ENCODE measurements around the gene SUSD4.
A peak's percentile ranks its signal among the peaks of the same experiment; 100 is the strongest.

Gene SUSD4

DNA sequence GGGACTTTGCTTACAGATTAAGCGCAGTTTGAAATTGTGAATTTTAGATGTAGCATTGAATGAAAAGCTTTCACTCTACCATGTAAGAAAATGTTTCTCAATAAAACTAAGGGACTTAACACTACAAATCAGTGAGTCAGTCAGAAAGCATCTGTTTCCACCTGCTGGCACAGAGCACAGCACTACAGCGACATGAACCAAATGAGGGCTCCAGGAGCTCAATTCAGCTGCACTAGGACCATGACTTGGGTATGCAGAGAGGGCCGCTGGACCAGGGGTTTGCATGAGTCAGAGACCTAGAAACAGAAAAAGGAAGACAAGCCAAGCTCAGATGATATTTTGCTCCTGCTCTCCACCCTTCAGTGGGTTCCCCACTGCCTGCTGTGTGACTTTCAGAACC lies 5.2 kb downstream of the SUSD4 start:
- DNase-seq, result no peak

DNA sequence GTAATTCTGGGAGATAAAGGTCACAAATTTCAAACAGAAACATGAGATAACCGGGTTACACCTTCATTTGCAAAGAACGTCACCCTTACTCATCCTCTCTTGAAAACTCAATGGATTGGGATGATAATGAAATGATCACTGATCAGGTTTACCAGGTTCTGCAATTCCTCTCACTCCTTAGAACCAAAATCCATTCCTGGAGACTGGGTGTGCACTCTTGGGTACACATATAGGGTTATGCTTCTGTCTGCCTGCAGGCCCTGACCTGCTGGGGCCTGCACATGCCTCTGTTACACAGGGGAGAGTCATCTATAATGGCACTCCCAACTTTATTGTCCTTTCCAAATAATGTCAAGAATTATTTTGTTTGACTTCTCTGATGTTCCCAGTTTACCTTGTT lies 8.3 kb downstream of the SUSD4 start:
- DNase-seq, result no peak

DNA sequence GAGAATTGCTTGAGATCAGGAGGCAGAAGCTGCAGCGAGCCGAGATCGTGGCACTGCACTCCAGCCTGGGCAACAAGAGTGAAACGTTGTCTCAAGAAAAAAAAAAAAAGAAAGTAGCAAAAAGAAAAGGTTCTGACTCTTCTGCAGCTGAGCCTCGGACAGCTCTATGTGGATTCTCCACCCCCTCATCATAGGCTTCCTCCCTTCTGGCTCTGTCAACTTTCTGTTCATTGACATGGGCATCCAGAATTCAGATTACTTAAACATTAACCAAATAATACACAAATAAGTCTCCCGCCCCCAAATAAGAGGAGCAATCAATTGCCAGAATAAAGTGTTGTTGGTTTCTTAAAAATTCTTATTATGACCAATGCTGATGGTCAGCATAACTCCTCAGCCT lies 10.0 kb downstream of the SUSD4 start:
- no peak for DNase-seq

DNA sequence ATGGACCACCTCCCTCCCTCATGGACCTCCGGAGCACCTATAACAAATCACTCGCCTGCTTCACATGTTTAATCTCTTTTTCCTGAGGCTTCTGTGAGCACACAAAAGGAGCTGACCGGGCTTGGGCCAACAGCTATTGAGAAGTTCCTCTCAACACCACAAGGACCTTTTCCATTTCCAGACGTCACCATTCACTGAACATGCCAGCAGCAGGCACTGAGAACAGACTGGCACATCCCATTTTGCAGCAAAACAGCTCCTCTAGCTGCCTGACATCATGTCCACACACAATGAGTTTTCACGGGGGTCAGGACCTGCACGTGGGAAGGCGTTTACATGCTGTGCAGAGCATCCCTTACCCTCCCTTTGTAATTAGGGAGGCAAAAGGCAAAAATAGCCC lies 11.0 kb downstream of the SUSD4 start:
- DNase-seq, result no peak

DNA sequence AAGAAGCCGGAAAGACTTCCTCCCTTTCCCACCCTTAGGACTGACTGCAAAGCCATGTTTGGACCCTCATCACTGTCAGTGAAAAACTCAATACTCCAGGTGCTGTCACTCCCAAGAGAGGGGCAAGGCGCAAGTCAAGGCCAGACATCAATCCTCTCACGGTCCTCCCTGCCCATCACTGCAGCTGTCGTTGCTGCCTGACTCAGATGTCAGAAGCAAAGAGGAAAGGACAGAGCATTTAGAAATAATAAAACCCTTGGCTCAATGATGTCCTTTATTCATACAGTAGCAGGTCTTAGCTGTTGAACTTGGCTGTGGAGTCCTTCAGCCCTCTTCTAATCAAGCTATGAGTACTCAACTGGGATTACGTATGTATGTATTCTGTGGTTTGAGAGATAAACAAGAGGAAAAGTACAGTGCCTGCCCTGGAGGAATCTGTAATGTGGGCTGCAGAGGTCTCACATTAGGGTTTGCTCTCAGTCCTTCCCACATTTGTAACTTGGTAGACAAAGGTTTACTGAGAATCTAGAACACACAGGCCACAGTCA lies 13.5 kb downstream of the SUSD4 start:
- no peak for DNase-seq

DNA sequence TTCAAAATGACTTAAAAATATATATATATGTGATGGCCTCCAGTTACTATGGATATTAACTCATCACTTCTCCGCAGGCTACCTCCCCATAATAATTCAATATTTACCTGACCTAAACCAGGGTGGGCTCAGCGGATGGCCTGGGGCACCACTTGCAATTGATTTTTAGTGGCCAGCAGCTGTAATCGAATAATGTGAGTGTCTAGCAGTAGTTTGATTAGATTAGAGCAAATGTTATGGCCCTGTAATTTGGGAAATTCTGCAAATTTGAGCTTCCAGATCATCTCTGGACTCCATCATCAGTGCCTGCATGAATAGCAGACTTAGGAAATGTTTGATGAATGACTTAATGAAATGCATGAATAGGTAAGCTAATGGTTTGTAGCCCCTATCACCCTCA lies 14.7 kb downstream of the SUSD4 start:
- DNase-seq, result no peak

DNA sequence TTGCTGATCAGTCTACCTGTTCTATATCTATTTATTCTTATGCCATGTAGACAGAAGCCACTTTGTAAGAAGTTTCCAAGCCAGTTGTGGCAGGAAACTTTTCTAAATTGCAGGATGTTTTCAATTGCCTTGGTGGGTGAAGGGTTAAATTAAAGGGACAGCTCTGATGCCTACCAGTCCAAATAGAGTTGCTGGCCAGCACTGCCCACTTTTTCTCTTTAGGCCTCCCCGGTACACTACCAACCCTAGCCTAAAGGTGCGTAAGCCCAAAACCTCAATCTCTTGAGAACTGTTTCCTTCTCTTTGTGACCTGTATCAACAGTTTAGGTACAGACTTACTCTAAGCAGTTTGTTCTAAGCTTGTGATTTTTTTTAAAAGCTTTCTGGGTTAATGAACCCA lies 15.5 kb downstream of the SUSD4 start:
- DNase-seq, result no peak

DNA sequence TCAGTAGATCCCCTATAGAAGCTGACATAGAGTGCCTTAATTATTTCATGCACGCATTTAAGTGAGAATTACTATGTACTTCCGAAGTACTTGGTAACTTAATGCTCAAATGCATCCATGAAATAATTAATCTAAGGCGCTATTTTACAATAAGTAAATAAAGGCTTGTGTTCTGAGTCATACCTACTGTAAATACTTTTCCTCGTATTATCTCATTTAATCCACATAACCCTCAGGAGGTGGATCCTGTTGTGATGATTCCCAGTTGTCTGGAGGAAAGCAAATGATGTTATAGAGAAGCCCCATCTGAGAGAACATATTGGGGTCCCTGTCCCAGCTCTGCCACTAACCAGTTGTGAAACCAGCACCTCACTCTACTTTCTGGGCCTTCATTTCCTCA lies 16.4 kb downstream of the SUSD4 start:
- DNase-seq, result no peak

DNA sequence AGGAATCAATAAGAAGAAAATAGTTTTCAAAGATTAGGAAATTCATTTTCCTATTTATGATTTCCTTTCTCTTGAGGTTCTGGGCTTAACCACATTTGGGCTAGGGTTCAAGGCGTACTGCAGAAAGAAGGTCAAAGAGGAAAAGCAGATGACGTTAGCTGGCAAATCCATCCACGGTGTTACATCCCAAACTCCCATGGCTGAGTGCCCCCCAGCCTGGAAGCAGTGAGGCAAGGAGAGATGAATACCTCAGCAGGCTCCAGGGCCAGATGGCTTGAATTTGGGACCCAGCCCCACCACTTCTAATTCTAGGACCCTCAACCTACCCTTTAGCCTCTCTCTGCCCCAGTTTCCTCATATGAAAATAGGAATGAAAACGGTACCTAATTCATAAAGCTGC lies 17.7 kb downstream of the SUSD4 start:
- DNase-seq, result no peak

DNA sequence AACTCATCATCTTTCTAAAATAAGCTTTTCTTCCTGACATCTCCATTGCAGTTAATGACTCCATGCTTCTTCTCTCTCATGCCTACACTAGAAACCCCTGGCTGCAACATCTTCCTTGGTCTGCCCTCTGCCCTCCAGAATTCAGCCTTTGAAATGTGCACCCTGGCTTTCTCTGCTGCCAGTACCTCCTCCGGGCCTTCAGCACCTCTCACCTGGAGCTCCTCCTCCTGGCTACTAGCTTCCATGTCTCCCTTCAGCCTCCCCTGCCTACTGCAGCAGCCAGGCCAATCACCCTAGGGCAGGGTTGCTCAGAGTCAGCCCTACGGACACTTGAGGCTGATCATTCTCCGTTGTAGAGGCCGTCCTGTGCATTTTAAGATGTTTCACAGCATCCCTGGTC lies 18.3 kb downstream of the SUSD4 start:
- no peak for DNase-seq

DNA sequence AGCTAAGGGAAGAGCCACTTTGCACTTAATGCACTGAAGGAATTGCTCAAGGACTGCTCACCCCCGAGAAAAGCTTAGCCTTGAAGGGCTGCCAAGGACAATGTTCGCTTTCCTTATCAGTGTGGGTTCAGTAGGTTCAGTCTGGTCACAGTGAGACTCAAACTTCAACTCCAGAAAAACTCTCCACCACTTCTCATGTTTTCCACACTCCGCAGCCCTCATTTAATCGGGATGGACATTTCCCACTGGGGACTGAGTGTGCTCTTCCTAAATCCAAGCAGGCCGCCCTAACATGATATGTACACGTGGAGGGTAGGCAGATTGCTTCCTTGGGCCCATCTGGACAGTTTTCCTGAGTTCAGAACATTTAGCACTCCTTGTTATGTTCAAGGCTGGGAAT lies 19.5 kb downstream of the SUSD4 start:
- no peak for DNase-seq

DNA sequence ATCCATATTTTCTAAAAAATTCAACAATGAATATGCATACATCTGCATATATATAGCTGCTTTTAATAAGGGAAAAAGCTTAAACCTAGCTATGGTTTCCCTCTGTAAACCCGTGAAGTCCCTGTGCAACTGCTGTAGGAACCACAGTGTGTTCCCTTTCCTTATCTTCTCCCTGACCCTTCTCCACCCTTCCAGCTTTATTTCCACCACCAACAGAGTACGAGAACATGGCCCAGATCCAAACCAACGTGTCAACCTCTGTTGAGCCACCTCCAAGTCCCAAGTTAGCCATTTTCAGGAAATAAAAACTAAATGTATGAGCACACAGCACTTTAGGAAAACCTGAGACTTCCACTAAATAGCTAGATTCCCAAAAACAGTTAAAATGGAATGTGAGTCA lies 20.3 kb downstream of the SUSD4 start:
- no peak for DNase-seq

DNA sequence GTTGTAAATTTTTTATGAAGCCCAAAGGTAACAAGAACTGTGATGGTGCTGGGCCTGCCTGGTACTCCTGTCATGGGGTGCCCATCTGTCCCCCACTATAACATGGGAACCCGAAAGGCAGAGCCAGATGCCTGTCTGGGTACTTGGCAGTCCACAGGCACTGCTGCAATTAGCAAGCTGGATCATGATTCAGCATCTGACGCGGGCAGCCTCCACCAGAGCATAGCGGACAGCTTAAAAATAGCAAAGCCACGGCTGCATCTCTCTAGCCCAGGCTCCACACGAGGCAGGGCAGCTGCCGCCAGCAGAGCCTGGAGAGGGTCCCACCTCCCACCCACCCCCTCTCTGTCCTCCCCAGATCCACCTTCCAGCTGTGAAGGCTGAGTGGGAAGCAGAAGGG lies 22.9 kb downstream of the SUSD4 start:
- no peak for DNase-seq

DNA sequence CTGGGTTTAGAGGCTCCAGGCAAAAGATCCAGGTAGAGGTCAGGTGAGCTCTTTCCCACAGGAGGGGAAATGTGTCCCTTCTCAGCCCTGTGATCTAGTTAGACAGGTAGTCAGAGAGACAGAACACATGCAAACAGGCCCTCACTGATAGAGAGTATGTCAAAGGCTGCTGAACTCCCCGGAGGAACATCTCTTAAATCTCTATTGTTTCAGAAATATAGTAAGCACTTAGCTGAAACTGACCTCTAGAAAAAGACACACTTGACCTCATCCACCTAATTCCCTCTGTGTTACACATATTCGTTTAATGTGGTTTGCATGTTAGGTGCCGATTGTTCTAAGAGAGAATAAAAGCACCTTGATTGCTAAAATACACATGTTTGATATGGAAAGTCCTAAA lies 23.3 kb downstream of the SUSD4 start:
- no peak for DNase-seq

DNA sequence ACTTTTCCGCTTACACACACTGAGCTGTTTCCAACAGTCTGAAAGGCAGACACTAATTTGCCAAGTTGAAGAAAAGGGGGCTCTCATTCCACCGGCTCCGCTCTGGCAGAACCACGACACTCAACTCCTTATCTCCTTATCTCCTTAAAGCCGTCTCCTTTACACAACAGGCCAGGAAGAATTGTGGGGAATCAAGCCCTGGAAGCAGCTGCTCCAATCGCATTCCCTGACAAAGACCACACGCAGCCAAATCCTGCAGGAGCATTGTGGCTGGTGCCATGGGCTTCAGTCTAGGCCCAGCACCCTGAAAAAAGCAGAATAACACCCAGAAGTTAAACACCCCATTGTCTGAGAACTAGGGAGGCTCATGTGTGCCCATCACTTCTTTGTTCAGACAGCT lies 24.1 kb downstream of the SUSD4 start:
- DNase-seq, result no peak

DNA sequence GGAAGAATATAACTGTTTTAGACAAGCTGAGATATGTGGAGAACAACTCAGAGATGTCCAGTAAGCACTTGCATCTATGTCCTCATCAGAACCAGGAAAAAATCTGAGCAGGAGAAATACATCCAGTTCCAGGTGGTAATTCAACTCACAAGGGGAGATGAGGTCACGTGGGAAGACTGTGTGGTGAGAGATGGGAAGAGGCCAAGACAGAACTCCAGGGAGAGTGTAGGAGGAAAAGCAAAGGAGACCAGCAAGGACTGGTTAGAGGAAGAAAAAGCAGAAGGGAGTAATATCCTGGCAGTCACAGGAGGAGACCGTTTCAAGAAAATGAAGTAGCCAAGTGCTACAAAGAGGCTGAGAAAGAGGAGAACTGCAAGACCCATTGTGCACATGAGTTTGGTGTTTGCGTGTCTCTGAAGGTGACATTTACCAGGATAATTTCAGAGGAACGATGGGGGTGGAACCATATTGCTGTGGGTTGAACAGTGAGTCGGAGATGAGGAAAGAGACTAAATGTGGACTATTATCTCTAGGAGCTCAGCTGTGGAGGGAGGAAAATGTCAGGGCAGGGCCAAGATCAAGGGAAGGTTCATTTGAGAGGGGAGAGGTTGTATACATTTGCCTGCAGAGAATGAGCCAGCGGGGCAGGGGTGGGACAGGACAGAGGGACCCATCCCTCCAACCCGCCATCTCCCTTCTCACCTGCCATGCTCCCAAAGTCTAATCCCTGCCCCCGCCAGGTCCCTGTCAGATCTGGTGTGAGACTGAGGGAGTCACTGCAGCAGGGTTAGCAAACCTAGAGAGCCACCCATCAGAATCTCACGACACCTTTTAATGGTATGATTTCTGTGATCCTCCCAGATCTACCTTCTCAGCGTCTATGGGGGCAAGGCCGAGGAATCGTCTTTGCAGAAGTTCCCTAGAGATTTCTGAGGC lies 24.9 kb downstream of the SUSD4 start:
- no peak for DNase-seq

DNA sequence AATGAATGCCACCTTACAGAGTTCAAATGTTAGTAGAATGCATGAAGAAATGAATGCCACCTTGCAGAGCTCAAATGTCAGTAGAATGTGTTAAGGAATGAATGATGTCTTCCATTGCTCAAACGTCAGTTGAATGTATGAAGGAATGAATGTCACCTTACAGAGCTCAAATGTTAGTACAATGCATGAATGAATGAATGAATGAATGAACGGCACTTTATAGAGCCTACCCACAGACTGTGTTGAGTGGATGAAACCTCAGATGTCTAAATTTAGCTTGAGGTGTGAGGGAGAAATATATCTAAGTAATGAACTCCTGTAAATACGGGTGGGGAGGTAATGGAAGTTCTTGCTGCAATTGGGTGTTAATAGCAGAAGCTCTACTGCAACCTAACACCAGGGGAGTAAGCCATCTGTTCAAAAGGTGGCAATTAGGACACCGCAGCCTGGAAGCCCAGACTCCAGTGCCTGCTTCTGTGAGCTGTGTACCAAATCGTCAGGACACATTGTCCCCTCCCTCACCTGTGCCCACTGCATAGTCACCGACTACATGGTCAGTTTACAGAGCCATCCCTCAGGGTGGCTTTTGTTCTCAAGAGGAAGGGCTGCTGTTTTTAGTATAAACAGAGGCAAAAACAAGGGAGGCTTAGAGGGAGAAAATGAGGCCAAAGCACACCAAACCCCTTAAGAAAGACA lies 26.7 kb downstream of the SUSD4 start:
- no peak for DNase-seq

DNA sequence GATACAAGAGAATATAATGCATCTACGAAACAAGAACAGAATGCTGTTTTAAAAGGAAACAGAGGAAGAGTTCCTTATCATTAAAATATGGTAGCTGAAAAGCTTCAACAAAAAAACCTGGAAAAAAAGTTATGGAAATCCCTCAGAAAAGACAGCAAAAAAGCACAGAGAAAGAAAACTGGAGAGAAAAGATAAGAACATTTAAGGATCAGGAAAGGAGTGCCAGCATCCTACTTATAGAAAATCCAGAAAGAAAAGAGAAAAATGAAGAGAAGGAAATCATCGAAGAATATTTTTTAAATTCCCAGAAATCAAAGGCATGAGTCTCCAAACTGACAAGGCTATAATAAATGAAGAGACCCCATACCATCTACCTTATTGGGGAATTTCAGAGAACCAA lies 29.8 kb downstream of the SUSD4 start:
- no peak for DNase-seq

DNA sequence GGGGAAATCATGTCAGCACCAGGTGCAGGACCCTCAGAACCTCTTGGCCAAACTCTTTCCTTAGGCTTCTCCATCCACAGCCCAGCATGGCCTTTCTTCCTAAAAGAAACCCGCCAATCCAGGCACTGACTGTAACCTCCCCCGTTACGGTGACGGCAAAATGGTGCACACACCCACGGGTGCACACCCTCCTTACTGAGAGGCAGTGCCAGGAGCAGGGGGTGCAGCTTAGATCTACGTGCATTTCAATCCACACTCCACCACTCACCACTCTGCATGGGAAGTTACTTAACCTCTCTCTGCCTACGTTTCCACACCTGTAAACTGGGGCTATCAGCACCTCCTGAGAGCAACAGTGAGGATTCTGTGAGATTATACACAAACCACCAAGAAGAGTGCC lies 31.0 kb downstream of the SUSD4 start:
- no peak for DNase-seq

DNA sequence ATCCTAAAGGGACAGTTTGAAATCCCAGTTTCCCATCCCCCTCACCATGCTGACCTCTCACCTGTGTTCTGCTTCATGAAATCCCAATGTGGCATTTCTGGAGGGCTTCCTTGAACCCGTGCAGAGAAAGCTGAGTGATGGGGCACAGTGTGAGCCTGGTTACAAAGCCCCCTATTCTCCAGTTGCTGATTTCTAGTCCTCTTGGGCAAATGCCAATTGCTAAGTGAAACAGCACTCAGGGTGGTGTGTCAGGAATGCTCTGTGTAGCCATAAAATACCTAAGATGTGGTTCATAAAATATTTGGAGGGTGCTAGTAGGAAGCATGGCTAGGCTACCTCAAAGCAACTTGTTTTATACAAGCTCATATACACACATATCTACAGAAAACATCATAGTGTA lies 32.0 kb downstream of the SUSD4 start:
- DNase-seq, result no peak

DNA sequence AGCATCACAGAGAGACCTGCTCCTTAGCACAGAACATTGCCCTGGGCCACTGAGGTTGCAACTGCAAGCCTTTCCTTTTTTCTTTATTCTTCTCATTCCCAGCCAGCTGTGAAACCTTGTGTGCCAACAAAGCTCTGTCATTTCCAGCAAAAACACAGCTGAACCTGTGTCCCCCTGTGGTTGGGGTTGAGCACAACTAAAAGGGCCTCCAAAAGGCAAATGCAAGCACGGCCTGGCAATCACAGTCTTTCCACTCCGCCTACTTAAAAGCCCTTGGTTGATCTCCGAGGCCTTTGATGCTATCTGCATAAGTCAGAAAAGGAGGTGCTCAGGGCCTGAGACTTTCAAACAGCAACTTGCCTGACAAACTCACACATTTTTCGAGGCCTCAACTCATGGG lies 32.7 kb downstream of the SUSD4 start:
- no peak for DNase-seq

DNA sequence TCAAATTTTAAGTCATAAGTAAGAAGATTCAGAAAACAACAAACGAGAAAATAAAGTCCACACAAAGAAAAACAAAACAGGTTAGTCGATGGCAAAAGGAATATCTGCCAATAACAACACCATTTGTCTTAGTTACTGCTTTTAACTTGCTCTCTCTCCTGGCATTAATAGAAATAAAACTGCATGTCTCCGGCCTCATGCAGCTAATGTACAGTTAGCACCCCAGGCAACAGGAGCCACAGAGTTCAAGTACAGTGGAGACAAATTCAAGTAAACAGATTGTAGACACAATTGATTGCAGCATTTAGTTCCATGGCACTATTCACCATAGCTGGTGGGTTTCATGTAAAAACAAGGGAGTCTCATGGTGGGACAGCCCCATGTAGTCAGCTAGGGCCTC lies 33.5 kb downstream of the SUSD4 start:
- DNase-seq, result peak; percentile 31

DNA sequence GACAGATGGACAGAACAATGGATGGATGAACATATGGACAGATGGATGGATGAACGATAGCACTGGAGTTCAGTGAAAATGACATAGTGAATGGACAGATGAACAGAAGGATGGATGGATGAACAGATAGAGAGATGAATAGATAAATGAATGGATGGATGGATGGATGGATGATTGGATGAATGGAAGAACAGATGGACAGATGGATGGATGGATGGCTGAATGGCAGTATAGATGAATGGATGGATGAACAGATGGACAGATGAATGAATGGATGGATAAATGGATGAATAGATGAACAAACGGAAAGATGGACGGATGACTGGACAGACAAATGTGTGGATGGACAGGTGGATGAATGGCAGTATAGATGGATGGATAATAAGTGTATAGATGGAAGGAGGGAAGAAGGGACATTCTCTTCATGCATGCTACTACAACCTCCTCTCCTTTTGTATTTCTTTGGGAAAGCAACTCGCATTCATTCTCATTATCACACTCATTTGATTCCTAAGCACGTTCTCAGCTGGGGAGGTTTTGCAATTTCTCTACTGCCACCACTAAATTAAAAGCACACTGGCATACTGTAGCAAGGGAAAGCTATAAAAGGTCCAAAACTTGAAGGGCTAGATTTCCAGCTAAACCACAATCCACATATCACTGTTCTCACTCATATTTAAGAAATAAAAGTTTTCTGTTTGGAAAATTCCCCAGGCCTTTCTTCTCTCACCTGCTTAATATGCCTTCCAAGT lies 34.1 kb downstream of the SUSD4 start:
- no peak for DNase-seq

DNA sequence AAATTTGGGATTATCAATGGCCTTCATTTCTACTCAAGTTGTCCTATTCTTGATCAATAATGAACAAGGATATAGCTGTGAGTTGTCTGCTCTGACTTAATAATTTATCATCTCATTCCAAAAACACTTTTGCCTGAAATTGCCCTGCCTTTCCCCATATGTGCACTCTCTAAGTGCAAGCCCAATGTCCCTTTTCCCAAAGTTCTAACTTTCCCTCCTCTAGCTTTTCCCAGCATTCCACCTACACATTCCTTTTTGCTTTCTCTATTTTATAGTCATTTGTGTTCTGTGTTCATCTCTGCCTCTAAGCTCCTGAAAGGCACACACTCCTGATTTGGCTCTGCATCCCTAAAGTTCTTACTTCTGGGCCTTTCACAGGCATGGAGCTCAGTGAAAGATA lies 34.7 kb downstream of the SUSD4 start:
- DNase-seq, result no peak

All from COR-L47 (cell line).